LNCaP clone FGC (cell line): ENCODE data around the gene NDRG4.

ENCODE experiments used
- DNase-seq: peaks from one replicate; pipeline ENCODE4 v3.0.0-alpha.2; 2011; ENCODE audit warnings: low read depth
- H3K4me3 ChIP-seq: 2 replicates; pipeline ENCODE4 v1.5.1; 2011; ENCODE audit warnings: mild to moderate bottlenecking, low read depth, low read length, control low read depth
- TF ChIP-seq, protein P1 (sequence below): IDR thresholded peaks from 2 replicates; pipeline ENCODE4 v1.5.1; 2012; ENCODE audit warnings: mild to moderate bottlenecking; ENCODE audit not compliant: control insufficient read depth, insufficient read depth; ENCODE audit errors: extremely low read depth

NDRG4 gene

GRCh38 chr16:58543685-58544084 lies 43.7 kb downstream of the NDRG4 start:
- TF ChIP-seq, protein P1, sequence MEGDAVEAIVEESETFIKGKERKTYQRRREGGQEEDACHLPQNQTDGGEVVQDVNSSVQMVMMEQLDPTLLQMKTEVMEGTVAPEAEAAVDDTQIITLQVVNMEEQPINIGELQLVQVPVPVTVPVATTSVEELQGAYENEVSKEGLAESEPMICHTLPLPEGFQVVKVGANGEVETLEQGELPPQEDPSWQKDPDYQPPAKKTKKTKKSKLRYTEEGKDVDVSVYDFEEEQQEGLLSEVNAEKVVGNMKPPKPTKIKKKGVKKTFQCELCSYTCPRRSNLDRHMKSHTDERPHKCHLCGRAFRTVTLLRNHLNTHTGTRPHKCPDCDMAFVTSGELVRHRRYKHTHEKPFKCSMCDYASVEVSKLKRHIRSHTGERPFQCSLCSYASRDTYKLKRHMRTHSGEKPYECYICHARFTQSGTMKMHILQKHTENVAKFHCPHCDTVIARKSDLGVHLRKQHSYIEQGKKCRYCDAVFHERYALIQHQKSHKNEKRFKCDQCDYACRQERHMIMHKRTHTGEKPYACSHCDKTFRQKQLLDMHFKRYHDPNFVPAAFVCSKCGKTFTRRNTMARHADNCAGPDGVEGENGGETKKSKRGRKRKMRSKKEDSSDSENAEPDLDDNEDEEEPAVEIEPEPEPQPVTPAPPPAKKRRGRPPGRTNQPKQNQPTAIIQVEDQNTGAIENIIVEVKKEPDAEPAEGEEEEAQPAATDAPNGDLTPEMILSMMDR, result no peak
- DNase-seq, result no peak

GRCh38 chr16:58548378-58548777 lies 48.4 kb downstream of the NDRG4 start:
- no peak for DNase-seq
- no peak overlapping the region for H3K4me3 ChIP-seq
- TF ChIP-seq, protein P1, result no peak

More at GRCh38 chr16:58543685-58544084, 43.7 kb downstream of the NDRG4 start:
- no peak overlapping the region for H3K4me3 ChIP-seq

- no peak for DNase-seq
- TF ChIP-seq, protein P1, result no peak
- no peak overlapping the region for H3K4me3 ChIP-seq
Observed at GRCh38 chr16:58551496-58551895, 51.6 kb downstream of the NDRG4 start.

- DNase-seq, result no peak
Observed at GRCh38 chr16:58556678-58557077, 56.7 kb downstream of the NDRG4 start.

More at GRCh38 chr16:58556678-58557077, 56.7 kb downstream of the NDRG4 start:
- TF ChIP-seq, protein P1, result no peak
- no peak overlapping the region for H3K4me3 ChIP-seq
